Measurements from ENCODE around the gene HEBP2. TPM values are rescaled to one million over a fixed set of nuclear protein-coding genes. Genes with fewer than 3 reads are reported as not detected.

The HEBP2 gene
- total and polyA plus RNA-seq, 2 experiments from 2014 or later = 25.6 to 118 TPM

DNA sequence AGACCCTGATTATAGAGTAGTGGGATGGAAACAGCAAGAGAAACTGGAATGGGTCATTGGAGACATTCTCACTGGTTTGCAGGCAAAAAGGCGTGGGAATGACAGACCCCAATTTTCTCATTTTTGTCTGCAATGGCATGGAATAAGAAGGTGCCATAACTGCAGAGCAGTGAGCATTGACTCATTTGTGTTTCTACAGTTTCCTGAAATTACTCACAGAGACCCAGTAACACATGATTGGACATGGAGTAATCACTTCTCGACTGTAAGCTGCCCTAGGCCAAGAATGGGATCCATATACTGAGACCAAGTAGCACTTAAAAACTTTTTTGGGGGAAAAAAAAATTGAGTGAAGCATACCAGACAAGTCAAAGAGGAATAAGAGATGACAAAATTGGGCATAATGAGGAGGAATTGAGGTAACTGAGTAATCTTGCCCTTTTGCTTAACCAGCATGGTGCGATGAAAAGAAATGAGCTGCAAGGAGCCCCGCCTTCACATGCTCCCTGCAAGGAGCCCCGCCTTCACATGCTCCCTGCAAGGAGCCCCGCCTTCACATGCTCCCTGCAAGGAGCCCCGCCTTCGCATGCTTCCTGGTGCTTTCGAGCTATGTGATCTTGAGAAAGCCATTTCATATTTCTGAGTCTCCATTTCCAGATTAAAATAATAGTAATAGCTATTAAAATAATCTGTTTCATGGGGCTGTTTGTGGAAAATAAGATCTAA lies 51.1 kb downstream of the HEBP2 start:
- TF ChIP-seq EZH2 (IDR thresholded peaks at IDR 0.05; ENCODE audit: low read depth, unreplicated experiment) = no peak
- TF ChIP-seq CREB1 (CRISPR knock-in tag; IDR thresholded peaks at IDR 0.05; ENCODE audit: low read depth) = no peak
- no peak for TF ChIP-seq ZNF331 (CRISPR knock-in tag; IDR thresholded peaks at IDR 0.05; ENCODE audit: low read depth)
- TF ChIP-seq EZH2phosphoT487 (IDR thresholded peaks at IDR 0.05; ENCODE audit: unreplicated experiment) = no peak
- no peak for TF ChIP-seq POLR2AphosphoS5 (IDR thresholded peaks at IDR 0.05; ENCODE audit: low read depth)
- no peak for TF ChIP-seq ZNF114 (CRISPR knock-in tag; IDR thresholded peaks at IDR 0.05)
- no peak for TF ChIP-seq NANOG (IDR thresholded peaks at IDR 0.05; ENCODE audit: borderline replicate concordance)
- TF ChIP-seq, protein P1, sequence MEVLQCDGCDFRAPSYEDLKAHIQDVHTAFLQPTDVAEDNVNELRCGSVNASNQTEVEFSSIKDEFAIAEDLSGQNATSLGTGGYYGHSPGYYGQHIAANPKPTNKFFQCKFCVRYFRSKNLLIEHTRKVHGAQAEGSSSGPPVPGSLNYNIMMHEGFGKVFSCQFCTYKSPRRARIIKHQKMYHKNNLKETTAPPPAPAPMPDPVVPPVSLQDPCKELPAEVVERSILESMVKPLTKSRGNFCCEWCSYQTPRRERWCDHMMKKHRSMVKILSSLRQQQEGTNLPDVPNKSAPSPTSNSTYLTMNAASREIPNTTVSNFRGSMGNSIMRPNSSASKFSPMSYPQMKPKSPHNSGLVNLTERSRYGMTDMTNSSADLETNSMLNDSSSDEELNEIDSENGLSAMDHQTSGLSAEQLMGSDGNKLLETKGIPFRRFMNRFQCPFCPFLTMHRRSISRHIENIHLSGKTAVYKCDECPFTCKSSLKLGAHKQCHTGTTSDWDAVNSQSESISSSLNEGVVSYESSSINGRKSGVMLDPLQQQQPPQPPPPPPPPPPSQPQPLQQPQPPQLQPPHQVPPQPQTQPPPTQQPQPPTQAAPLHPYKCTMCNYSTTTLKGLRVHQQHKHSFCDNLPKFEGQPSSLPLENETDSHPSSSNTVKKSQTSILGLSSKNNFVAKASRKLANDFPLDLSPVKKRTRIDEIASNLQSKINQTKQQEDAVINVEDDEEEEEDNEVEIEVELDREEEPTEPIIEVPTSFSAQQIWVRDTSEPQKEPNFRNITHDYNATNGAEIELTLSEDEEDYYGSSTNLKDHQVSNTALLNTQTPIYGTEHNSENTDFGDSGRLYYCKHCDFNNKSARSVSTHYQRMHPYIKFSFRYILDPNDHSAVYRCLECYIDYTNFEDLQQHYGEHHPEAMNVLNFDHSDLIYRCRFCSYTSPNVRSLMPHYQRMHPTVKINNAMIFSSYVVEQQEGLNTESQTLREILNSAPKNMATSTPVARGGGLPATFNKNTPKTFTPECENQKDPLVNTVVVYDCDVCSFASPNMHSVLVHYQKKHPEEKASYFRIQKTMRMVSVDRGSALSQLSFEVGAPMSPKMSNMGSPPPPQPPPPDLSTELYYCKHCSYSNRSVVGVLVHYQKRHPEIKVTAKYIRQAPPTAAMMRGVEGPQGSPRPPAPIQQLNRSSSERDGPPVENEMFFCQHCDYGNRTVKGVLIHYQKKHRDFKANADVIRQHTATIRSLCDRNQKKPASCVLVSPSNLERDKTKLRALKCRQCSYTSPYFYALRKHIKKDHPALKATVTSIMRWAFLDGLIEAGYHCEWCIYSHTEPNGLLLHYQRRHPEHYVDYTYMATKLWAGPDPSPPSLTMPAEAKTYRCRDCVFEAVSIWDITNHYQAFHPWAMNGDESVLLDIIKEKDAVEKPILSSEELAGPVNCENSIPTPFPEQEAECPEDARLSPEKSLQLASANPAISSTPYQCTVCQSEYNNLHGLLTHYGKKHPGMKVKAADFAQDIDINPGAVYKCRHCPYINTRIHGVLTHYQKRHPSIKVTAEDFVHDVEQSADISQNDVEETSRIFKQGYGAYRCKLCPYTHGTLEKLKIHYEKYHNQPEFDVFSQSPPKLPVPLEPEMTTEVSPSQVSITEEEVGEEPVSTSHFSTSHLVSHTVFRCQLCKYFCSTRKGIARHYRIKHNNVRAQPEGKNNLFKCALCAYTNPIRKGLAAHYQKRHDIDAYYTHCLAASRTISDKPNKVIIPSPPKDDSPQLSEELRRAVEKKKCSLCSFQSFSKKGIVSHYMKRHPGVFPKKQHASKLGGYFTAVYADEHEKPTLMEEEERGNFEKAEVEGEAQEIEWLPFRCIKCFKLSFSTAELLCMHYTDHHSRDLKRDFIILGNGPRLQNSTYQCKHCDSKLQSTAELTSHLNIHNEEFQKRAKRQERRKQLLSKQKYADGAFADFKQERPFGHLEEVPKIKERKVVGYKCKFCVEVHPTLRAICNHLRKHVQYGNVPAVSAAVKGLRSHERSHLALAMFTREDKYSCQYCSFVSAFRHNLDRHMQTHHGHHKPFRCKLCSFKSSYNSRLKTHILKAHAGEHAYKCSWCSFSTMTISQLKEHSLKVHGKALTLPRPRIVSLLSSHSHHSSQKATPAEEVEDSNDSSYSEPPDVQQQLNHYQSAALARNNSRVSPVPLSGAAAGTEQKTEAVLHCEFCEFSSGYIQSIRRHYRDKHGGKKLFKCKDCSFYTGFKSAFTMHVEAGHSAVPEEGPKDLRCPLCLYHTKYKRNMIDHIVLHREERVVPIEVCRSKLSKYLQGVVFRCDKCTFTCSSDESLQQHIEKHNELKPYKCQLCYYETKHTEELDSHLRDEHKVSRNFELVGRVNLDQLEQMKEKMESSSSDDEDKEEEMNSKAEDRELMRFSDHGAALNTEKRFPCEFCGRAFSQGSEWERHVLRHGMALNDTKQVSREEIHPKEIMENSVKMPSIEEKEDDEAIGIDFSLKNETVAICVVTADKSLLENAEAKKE (CRISPR knock-in tag; IDR thresholded peaks at IDR 0.05) = no peak
- TF ChIP-seq, protein P2, sequence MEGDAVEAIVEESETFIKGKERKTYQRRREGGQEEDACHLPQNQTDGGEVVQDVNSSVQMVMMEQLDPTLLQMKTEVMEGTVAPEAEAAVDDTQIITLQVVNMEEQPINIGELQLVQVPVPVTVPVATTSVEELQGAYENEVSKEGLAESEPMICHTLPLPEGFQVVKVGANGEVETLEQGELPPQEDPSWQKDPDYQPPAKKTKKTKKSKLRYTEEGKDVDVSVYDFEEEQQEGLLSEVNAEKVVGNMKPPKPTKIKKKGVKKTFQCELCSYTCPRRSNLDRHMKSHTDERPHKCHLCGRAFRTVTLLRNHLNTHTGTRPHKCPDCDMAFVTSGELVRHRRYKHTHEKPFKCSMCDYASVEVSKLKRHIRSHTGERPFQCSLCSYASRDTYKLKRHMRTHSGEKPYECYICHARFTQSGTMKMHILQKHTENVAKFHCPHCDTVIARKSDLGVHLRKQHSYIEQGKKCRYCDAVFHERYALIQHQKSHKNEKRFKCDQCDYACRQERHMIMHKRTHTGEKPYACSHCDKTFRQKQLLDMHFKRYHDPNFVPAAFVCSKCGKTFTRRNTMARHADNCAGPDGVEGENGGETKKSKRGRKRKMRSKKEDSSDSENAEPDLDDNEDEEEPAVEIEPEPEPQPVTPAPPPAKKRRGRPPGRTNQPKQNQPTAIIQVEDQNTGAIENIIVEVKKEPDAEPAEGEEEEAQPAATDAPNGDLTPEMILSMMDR (conservative IDR thresholded peaks at IDR 0.05; ENCODE audit: low read depth in 2 of 2) = no peak
- H3K4me1 ChIP-seq (ENCODE audit: insufficient read depth) = 0 out of 2 replicates have a peak, but pooled peaks cover 3% of the 10 kb centered on the region
- H3K4me3 ChIP-seq = no peak overlapping the region
- no peaks in the 10 kb centered on the region for H3K36me3 ChIP-seq (ENCODE audit: insufficient read depth)
- H3K4me2 ChIP-seq = no peak overlapping the region
- H4K20me1 ChIP-seq (replicated peaks; ENCODE audit: insufficient read depth) = 0 out of 2 replicates have a peak, but pooled peaks cover 7% of the 10 kb centered on the region
- Mint-ChIP-seq H3K4me3 (no peak overlapping the region), H3K9me3 (no peaks in the 10 kb centered on the region), H3K27ac (no peak overlapping the region), H3K4me1 (no peaks in the 10 kb centered on the region; the same call in 2 of the 3 replicates), H3K27me3 (ENCODE audit: insufficient read depth, low read depth, poor library complexity) (no peaks in the 10 kb centered on the region), H3K36me3 (ENCODE audit: low read depth) (no peaks in the 10 kb centered on the region)
- H3K27me3 ChIP-seq (ENCODE audit: insufficient read depth) = no peaks in the 10 kb centered on the region
- H3F3A ChIP-seq (replicated peaks; ENCODE audit: low read depth) = no peaks in the 10 kb centered on the region
- H3K9me2 ChIP-seq (ENCODE audit: insufficient read depth) = no peaks in the 10 kb centered on the region
- H2AFZ ChIP-seq = no peak overlapping the region
- DNase-seq (ENCODE audit: low spot score) (no peak), ATAC-seq (peak; percentile 54; the same call in 2 of the 3 replicates)
- H3K27ac ChIP-seq (ENCODE audit: low read depth) = no peak overlapping the region
- H3K79me2 ChIP-seq (replicated peaks; ENCODE audit: insufficient read depth) = no peaks in the 10 kb centered on the region
